GM23338 (cell line): Measurements from ENCODE around the gene TLE6. TPM values are rescaled to one million over a fixed set of nuclear protein-coding genes. Genes with fewer than 3 reads are reported as not detected.

Source experiments
- ATAC-seq: fragments of 200-7000 bp; cut with Tn5 transposase; 3 replicates; pipeline ENCODE4 v1.9.1; 2020
- DNase-seq: peaks from one replicate; pipeline ENCODE4 v3.0.0-alpha.2; 2015; ENCODE audit warnings: low spot score
- H2AFZ ChIP-seq: fragments of 200-600 bp; sonication (generic); 2 replicates; pipeline ENCODE4 v1.8.0; 2016; ENCODE audit warnings: antibody characterized with exemption, mild to moderate bottlenecking, moderate library complexity
- H3F3A ChIP-seq: fragments of 200-600 bp; sonication (generic); replicated peaks from 2 replicates; pipeline ENCODE4 v1.8.0; 2017; ENCODE audit warnings: antibody characterized with exemption, mixed run types, low read depth
- H3K27ac ChIP-seq: fragments of 200-600 bp; sonication (generic); 2 replicates; pipeline ENCODE4 v1.6.1; 2016; ENCODE audit warnings: low read depth
- H3K27me3 ChIP-seq: fragments of 200-600 bp; sonication (generic); 2 replicates; pipeline ENCODE4 v1.8.0; 2016; ENCODE audit warnings: mild to moderate bottlenecking, mixed run types, moderate library complexity; ENCODE audit not compliant: insufficient read depth
- H3K36me3 ChIP-seq: fragments of 200-600 bp; sonication (generic); 2 replicates; pipeline ENCODE4 v1.8.0; 2016; ENCODE audit warnings: mild to moderate bottlenecking; ENCODE audit not compliant: insufficient read depth
- H3K4me1 ChIP-seq: fragments of 200-600 bp; sonication (generic); 2 replicates; pipeline ENCODE4 v1.8.0; 2016; ENCODE audit warnings: mild to moderate bottlenecking, moderate library complexity; ENCODE audit not compliant: insufficient read depth
- H3K4me2 ChIP-seq: fragments of 200-600 bp; sonication (generic); 2 replicates; pipeline ENCODE4 v1.7.1; 2017; ENCODE audit warnings: mixed run types
- H3K4me3 ChIP-seq: fragments of 200-600 bp; sonication (generic); 2 replicates; pipeline ENCODE4 v1.6.1; 2016; ENCODE audit warnings: mixed run types
- H3K79me2 ChIP-seq: fragments of 200-600 bp; sonication (generic); replicated peaks from 2 replicates; pipeline ENCODE4 v1.8.0; 2017; ENCODE audit warnings: mild to moderate bottlenecking; ENCODE audit not compliant: insufficient read depth
- H3K9me2 ChIP-seq: fragments of 200-600 bp; sonication (generic); 2 replicates; pipeline ENCODE4 v1.8.0; 2017; ENCODE audit not compliant: insufficient read depth
- H4K20me1 ChIP-seq: fragments of 200-600 bp; sonication (generic); replicated peaks from 2 replicates; pipeline ENCODE4 v1.8.0; 2017; ENCODE audit warnings: mild to moderate bottlenecking; ENCODE audit not compliant: insufficient read depth
- H3K27ac Mint-ChIP-seq: 2 replicates; pipeline ENCODE4 v1.8.0; 2020; ENCODE audit warnings: inconsistent platforms, mild to moderate bottlenecking, moderate library complexity, mixed read lengths
- H3K27me3 Mint-ChIP-seq: 3 replicates; pipeline ENCODE4 v1.8.0; 2022; ENCODE audit warnings: low read depth, mild to moderate bottlenecking, moderate library complexity, mixed read lengths, inconsistent platforms; ENCODE audit not compliant: insufficient read depth, poor library complexity
- H3K36me3 Mint-ChIP-seq: 3 replicates; pipeline ENCODE4 v1.8.0; 2021; ENCODE audit warnings: low read depth, mild to moderate bottlenecking, inconsistent platforms, moderate library complexity, mixed read lengths
- H3K4me1 Mint-ChIP-seq: 3 replicates; pipeline ENCODE4 v1.8.0; 2020; ENCODE audit warnings: mild to moderate bottlenecking, inconsistent platforms, mixed read lengths
- H3K4me3 Mint-ChIP-seq: 3 replicates; pipeline ENCODE4 v1.8.0; 2021; ENCODE audit warnings: moderate library complexity, mild to moderate bottlenecking, inconsistent platforms, mixed read lengths
- H3K9me3 Mint-ChIP-seq: 3 replicates; pipeline ENCODE4 v1.8.0; 2020; ENCODE audit warnings: moderate library complexity, mild to moderate bottlenecking, inconsistent platforms, mixed read lengths
- CREB1 ChIP-seq: fragments of 250-450 bp; sonication (Bioruptor Pico); IDR thresholded peaks from 2 replicates; pipeline ENCODE4 v1.5.0; 2020; ENCODE audit warnings: low read depth, mild to moderate bottlenecking, moderate library complexity
- EZH2 ChIP-seq: fragments of 200-600 bp; sonication (generic); IDR thresholded peaks from one replicate; pipeline ENCODE4 v1.8.0; 2017; ENCODE audit warnings: antibody characterized with exemption, mild to moderate bottlenecking, low read depth; ENCODE audit not compliant: unreplicated experiment
- EZH2phosphoT487 ChIP-seq: fragments of 200-600 bp; sonication (generic); IDR thresholded peaks from one replicate; pipeline ENCODE4 v1.8.1; 2018; ENCODE audit warnings: antibody characterized with exemption; ENCODE audit not compliant: unreplicated experiment
- JUNB ChIP-seq: IDR thresholded peaks from one replicate; pipeline ENCODE4 v1.6.1; 2016; ENCODE audit warnings: antibody characterized with exemption; ENCODE audit not compliant: unreplicated experiment
- NANOG ChIP-seq: IDR thresholded peaks from 2 replicates; pipeline ENCODE4 v1.6.1; 2016; ENCODE audit warnings: antibody characterized with exemption, borderline replicate concordance
- POLR2AphosphoS5 ChIP-seq: IDR thresholded peaks from 2 replicates; pipeline ENCODE4 v1.6.1; 2016; ENCODE audit warnings: antibody characterized with exemption, low read depth
- STAT1 ChIP-seq: IDR thresholded peaks from one replicate; pipeline ENCODE4 v1.6.1; 2016; ENCODE audit warnings: antibody characterized with exemption; ENCODE audit not compliant: unreplicated experiment
- ZNF114 ChIP-seq: fragments of 250-450 bp; sonication (Bioruptor Pico); IDR thresholded peaks from 2 replicates; pipeline ENCODE4 v1.5.0; 2020; ENCODE audit warnings: mild to moderate bottlenecking, moderate library complexity
- ZNF331 ChIP-seq: fragments of 250-450 bp; sonication (Bioruptor Pico); IDR thresholded peaks from 2 replicates; pipeline ENCODE4 v1.5.0; 2020; ENCODE audit warnings: low read depth, mild to moderate bottlenecking, moderate library complexity
- polyA plus RNA-seq: library from polyadenylated mRNA; unstranded; fragments of >200 nt; fragmentation: Nextera tagmentation; extraction: Ambion mirVana; gene quantifications from 2 replicates; pipeline ENCODE4 v1.2.1, GENCODE V29; 2016
- total RNA-seq: library from RNA; depleted of rRNA; stranded (reverse); fragments of >200 nt; shearing (Covaris generic); gene quantifications from 2 replicates; pipeline ENCODE4 v1.2.3, GENCODE V29; 2014
- TF ChIP-seq, protein P1 (sequence below), 2 experiments: fragments of 200-600 bp in 1 of 2; sonication (generic) in 1 of 2; conservative IDR thresholded peaks; 2 replicates each; pipeline versions ENCODE4 v1.5.1 to v1.6.1; 2016 to 2017; ENCODE audit warnings: antibody characterized with exemption in 2 of 2, low read depth in 2 of 2, mild to moderate bottlenecking in 2 of 2, moderate library complexity in 1 of 2
- TF ChIP-seq, protein P2 (sequence below): IDR thresholded peaks from one replicate; pipeline ENCODE4 v1.6.1; 2018; ENCODE audit warnings: antibody characterized with exemption; ENCODE audit not compliant: unreplicated experiment
- TF ChIP-seq, protein P3 (sequence below): IDR thresholded peaks from 2 replicates; pipeline ENCODE4 v1.6.1; 2016; ENCODE audit warnings: antibody characterized with exemption

The TLE6 gene
- total and polyA plus RNA-seq, 2 experiments from 2014 or later = 2.4 TPM

DNA sequence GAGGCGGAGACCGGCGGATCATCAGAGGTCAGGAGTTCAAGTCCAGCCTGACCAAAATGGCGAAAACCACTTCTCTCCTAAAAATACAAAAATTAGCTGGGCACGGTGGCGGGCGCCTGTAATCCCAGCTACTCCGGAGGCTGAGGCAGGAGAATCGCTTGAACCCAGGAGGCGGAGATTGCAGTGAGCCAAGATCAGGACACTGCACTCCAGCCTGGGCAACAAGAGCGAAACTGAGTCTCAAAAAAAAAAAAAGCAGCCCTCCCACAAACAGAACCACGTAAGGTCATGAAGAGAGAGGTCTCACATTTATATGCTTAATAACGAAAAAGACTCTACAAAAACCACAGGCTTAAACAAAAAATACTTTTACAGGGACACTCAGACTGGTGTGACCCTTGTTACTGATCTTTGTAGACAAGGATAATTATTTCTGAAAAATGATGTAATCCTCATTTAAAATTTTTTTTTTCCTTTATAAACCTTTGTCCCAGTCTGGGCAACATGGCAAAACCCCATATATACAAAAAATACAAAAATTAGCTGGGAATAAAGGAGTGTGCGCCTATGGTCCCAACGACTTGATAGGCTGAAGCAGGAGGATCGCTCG lies 31.7 kb upstream of the TLE6 start:
- Histone ChIP-seq H3F3A (0 out of 2 replicates have a peak, but pooled peaks cover 8% of the 10 kb centered on the region), H3K4me2 (peak overlapping the region; percentile 69; the same call in 1 of the 2 replicates), H3K27me3 (no peaks in the 10 kb centered on the region), H2AFZ (no peak overlapping the region; the same call in 1 of the 2 replicates), H3K79me2 (peaks cover 14% of the 10 kb centered on the region), H3K4me1 (peaks cover 8% of the 10 kb centered on the region), H4K20me1 (peaks cover 9% of the 10 kb centered on the region; the same call in 1 of the 2 replicates), H3K4me3 (peak overlapping the region; percentile 85), H3K9me2 (no peaks in the 10 kb centered on the region), H3K36me3 (no peaks in the 10 kb centered on the region), H3K27ac (no peak overlapping the region)
- peaks cover 7% of the 10 kb centered on the region; the same call in 2 of the 3 replicates for H3K36me3 Mint-ChIP-seq
- 0 out of 3 replicates have a peak, but pooled peaks cover 2% of the 10 kb centered on the region for H3K9me3 Mint-ChIP-seq
- H3K4me1 Mint-ChIP-seq = peaks cover 6% of the 10 kb centered on the region; the same call in 2 of the 3 replicates
- peaks cover 20% of the 10 kb centered on the region for H3K27me3 Mint-ChIP-seq
- TF ChIP-seq ZNF114 (CRISPR knock-in tag) (no peak), STAT1 (no peak), ZNF331 (no peak)
- TF ChIP-seq, protein P1, sequence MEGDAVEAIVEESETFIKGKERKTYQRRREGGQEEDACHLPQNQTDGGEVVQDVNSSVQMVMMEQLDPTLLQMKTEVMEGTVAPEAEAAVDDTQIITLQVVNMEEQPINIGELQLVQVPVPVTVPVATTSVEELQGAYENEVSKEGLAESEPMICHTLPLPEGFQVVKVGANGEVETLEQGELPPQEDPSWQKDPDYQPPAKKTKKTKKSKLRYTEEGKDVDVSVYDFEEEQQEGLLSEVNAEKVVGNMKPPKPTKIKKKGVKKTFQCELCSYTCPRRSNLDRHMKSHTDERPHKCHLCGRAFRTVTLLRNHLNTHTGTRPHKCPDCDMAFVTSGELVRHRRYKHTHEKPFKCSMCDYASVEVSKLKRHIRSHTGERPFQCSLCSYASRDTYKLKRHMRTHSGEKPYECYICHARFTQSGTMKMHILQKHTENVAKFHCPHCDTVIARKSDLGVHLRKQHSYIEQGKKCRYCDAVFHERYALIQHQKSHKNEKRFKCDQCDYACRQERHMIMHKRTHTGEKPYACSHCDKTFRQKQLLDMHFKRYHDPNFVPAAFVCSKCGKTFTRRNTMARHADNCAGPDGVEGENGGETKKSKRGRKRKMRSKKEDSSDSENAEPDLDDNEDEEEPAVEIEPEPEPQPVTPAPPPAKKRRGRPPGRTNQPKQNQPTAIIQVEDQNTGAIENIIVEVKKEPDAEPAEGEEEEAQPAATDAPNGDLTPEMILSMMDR (conservative IDR thresholded peaks at IDR 0.05; ENCODE audit: low read depth in 2 of 2) = no peak
- H3K27ac Mint-ChIP-seq = no peak overlapping the region
- peak overlapping the region; percentile 82; the same call in 2 of the 3 replicates for H3K4me3 Mint-ChIP-seq
- DNase-seq = no peak
- ATAC-seq = no peak

GRCh38 chr19:2949939-2950285 lies 27.5 kb upstream of the TLE6 start:
- 0 out of 2 replicates have a peak, but pooled peaks cover 10% of the 10 kb centered on the region for H3F3A ChIP-seq
- H3K27ac Mint-ChIP-seq = peak overlapping the region; percentile 97
- peak overlapping the region; percentile 98 for H3K4me3 Mint-ChIP-seq
- peaks cover 5% of the 10 kb centered on the region; the same call in 2 of the 3 replicates for H3K36me3 Mint-ChIP-seq
- H4K20me1 ChIP-seq = peaks cover 9% of the 10 kb centered on the region; the same call in 1 of the 2 replicates
- H3K27me3 ChIP-seq = no peaks in the 10 kb centered on the region
- peak overlapping the region; percentile 30 for H3K27ac ChIP-seq
- H3K4me2 ChIP-seq = peak overlapping the region; percentile 93
- peaks cover 8% of the 10 kb centered on the region for H3K4me1 ChIP-seq
- H2AFZ ChIP-seq = 0 out of 2 replicates have a peak overlapping the region, but pooled peaks have one; percentile 0
- peak; percentile 65 for DNase-seq
- no peaks in the 10 kb centered on the region for H3K36me3 ChIP-seq
- H3K4me3 ChIP-seq = peak overlapping the region; percentile 68
- H3K9me2 ChIP-seq = no peaks in the 10 kb centered on the region
- no peaks in the 10 kb centered on the region for H3K9me3 Mint-ChIP-seq
- peak; percentile 28 for ATAC-seq
- peaks cover 14% of the 10 kb centered on the region for H3K79me2 ChIP-seq
- peaks cover 6% of the 10 kb centered on the region; the same call in 2 of the 3 replicates for H3K4me1 Mint-ChIP-seq
- peaks cover 8% of the 10 kb centered on the region for H3K27me3 Mint-ChIP-seq
- TF ChIP-seq EZH2 (no peak), ZNF114 (CRISPR knock-in tag) (no peak), ZNF331 (no peak), NANOG (no peak), JUNB (no peak), CREB1 (CRISPR knock-in tag) (no peak), EZH2phosphoT487 (no peak), POLR2AphosphoS5 (no peak), STAT1 (no peak)
- TF ChIP-seq, protein P2, sequence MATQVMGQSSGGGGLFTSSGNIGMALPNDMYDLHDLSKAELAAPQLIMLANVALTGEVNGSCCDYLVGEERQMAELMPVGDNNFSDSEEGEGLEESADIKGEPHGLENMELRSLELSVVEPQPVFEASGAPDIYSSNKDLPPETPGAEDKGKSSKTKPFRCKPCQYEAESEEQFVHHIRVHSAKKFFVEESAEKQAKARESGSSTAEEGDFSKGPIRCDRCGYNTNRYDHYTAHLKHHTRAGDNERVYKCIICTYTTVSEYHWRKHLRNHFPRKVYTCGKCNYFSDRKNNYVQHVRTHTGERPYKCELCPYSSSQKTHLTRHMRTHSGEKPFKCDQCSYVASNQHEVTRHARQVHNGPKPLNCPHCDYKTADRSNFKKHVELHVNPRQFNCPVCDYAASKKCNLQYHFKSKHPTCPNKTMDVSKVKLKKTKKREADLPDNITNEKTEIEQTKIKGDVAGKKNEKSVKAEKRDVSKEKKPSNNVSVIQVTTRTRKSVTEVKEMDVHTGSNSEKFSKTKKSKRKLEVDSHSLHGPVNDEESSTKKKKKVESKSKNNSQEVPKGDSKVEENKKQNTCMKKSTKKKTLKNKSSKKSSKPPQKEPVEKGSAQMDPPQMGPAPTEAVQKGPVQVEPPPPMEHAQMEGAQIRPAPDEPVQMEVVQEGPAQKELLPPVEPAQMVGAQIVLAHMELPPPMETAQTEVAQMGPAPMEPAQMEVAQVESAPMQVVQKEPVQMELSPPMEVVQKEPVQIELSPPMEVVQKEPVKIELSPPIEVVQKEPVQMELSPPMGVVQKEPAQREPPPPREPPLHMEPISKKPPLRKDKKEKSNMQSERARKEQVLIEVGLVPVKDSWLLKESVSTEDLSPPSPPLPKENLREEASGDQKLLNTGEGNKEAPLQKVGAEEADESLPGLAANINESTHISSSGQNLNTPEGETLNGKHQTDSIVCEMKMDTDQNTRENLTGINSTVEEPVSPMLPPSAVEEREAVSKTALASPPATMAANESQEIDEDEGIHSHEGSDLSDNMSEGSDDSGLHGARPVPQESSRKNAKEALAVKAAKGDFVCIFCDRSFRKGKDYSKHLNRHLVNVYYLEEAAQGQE = no peak
- TF ChIP-seq, protein P3, sequence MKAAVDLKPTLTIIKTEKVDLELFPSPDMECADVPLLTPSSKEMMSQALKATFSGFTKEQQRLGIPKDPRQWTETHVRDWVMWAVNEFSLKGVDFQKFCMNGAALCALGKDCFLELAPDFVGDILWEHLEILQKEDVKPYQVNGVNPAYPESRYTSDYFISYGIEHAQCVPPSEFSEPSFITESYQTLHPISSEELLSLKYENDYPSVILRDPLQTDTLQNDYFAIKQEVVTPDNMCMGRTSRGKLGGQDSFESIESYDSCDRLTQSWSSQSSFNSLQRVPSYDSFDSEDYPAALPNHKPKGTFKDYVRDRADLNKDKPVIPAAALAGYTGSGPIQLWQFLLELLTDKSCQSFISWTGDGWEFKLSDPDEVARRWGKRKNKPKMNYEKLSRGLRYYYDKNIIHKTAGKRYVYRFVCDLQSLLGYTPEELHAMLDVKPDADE = no peak
